ENCODE data around the gene ZBTB8A.

ZBTB8A gene

DNA sequence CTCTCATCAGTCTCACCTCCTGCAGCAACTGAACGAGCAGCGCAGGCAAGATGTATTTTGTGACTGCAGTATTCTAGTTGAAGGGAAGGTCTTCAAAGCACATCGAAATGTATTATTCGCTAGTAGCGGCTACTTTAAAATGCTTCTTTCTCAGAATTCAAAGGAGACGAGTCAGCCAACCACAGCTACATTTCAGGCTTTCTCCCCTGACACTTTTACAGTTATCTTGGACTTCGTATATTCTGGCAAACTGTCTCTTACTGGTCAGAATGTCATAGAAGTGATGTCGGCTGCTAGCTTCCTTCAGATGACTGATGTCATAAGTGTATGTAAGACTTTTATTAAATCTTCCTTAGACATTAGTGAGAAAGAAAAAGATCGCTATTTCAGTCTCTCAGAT is 53.7 kb downstream of the ZBTB8A start:
- Histone ChIP-seq H3K4me3 (ENCODE audit: low read depth, low read length) (no peak overlapping the region), H3K36me3 (ENCODE audit: control insufficient read depth, insufficient read depth, low read length) (peaks cover 20% of the 10 kb centered on the region), H3K9ac (ENCODE audit: low read length) (no peak overlapping the region), H3K4me1 (ENCODE audit: control insufficient read depth, insufficient read depth, low read length) (no peaks in the 10 kb centered on the region), H3K9me3 (ENCODE audit: control insufficient read depth, insufficient read depth, low read depth, low read length) (no peaks in the 10 kb centered on the region), H3K27me3 (ENCODE audit: control insufficient read depth, insufficient read depth, low read length) (no peaks in the 10 kb centered on the region), H3K27ac (ENCODE audit: low read depth, low read length) (no peak overlapping the region)

GRCh38 chr1:32600034-32600433 is 60.8 kb downstream of the ZBTB8A start:
- Histone ChIP-seq H3K9ac (ENCODE audit: low read length) (no peak overlapping the region), H3K27me3 (ENCODE audit: control insufficient read depth, insufficient read depth, low read length) (no peaks in the 10 kb centered on the region), H3K27ac (ENCODE audit: low read depth, low read length) (no peak overlapping the region), H3K4me3 (ENCODE audit: low read depth, low read length) (no peak overlapping the region), H3K36me3 (ENCODE audit: control insufficient read depth, insufficient read depth, low read length) (peaks cover 21% of the 10 kb centered on the region), H3K9me3 (ENCODE audit: control insufficient read depth, insufficient read depth, low read depth, low read length) (no peaks in the 10 kb centered on the region), H3K4me1 (ENCODE audit: control insufficient read depth, insufficient read depth, low read length) (no peaks in the 10 kb centered on the region)

DNA sequence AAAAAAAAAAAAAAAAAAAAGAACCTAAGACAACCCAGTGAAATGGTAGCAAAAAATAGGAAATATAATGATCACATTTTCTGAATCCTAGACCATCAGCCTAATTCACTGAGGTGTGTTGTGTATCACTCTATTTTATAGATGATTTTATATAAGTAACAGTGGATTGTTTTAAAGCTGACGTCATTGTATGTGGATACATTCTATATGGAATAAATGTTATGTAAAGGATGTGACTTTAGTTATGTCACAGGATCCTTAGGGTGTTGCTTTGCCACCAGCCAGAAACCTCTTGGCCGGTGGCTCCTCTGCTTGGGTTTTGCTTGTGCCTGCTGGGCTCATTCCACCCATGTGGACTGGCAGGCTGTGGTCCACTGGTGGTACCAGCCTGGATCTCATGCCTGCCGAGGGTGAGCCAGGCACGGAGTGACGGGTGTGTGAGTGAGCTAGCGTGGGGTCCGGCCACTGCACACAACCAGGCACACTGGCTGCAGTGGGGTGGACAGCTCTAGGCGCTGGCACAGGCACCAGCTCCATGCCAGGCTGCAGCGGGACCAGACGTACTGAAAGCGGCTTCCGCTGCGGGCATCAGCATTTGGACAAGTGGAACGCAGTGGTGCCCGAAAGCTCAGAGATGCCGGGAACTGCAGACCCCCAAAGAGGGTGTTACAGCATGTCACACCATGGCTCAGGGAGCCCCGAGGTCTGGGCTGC is 66.6 kb downstream of the ZBTB8A start:
- no peak overlapping the region for H3K4me3 ChIP-seq (ENCODE audit: low read depth, low read length)
- H3K4me1 ChIP-seq (ENCODE audit: control insufficient read depth, insufficient read depth, low read length), result no peaks in the 10 kb centered on the region
- no peaks in the 10 kb centered on the region for H3K9me3 ChIP-seq (ENCODE audit: control insufficient read depth, insufficient read depth, low read depth, low read length)
- no peak overlapping the region for H3K27ac ChIP-seq (ENCODE audit: low read depth, low read length)
- no peaks in the 10 kb centered on the region for H3K27me3 ChIP-seq (ENCODE audit: control insufficient read depth, insufficient read depth, low read length)
- no peak overlapping the region for H3K9ac ChIP-seq (ENCODE audit: low read length)
- H3K36me3 ChIP-seq (ENCODE audit: control insufficient read depth, insufficient read depth, low read length), result peaks cover 7% of the 10 kb centered on the region; the same call in 1 of the 2 replicates

GRCh38 chr1:32606565-32607371 is 67.5 kb downstream of the ZBTB8A start:
- Histone ChIP-seq H3K27ac (ENCODE audit: low read depth, low read length) (no peak overlapping the region), H3K27me3 (ENCODE audit: control insufficient read depth, insufficient read depth, low read length) (no peaks in the 10 kb centered on the region), H3K4me3 (ENCODE audit: low read depth, low read length) (no peak overlapping the region), H3K36me3 (ENCODE audit: control insufficient read depth, insufficient read depth, low read length) (peaks cover 7% of the 10 kb centered on the region; the same call in 1 of the 2 replicates), H3K9me3 (ENCODE audit: control insufficient read depth, insufficient read depth, low read depth, low read length) (no peaks in the 10 kb centered on the region), H3K4me1 (ENCODE audit: control insufficient read depth, insufficient read depth, low read length) (no peaks in the 10 kb centered on the region), H3K9ac (ENCODE audit: low read length) (no peak overlapping the region)

GRCh38 chr1:32609180-32609579 is 70.0 kb downstream of the ZBTB8A start:
- H3K4me1 ChIP-seq (ENCODE audit: control insufficient read depth, insufficient read depth, low read length), result peaks cover 4% of the 10 kb centered on the region; the same call in 1 of the 2 replicates
- peaks cover 3% of the 10 kb centered on the region; the same call in 1 of the 2 replicates for H3K36me3 ChIP-seq (ENCODE audit: control insufficient read depth, insufficient read depth, low read length)

GRCh38 chr1:32611859-32612188 is 72.6 kb downstream of the ZBTB8A start:
- Histone ChIP-seq H3K9ac (ENCODE audit: low read length) (peak overlapping the region; percentile 70), H3K27me3 (ENCODE audit: control insufficient read depth, insufficient read depth, low read length) (no peaks in the 10 kb centered on the region), H3K27ac (ENCODE audit: low read depth, low read length) (no peak overlapping the region), H3K36me3 (ENCODE audit: control insufficient read depth, insufficient read depth, low read length) (no peaks in the 10 kb centered on the region), H3K9me3 (ENCODE audit: control insufficient read depth, insufficient read depth, low read depth, low read length) (no peaks in the 10 kb centered on the region), H3K4me3 (ENCODE audit: low read depth, low read length) (peak overlapping the region; percentile 94), H3K4me1 (ENCODE audit: control insufficient read depth, insufficient read depth, low read length) (peaks cover 4% of the 10 kb centered on the region; the same call in 1 of the 2 replicates)

More at GRCh38 chr1:32609180-32609579, 70.0 kb downstream of the ZBTB8A start:
- no peak overlapping the region for H3K9ac ChIP-seq (ENCODE audit: low read length)
- H3K27me3 ChIP-seq (ENCODE audit: control insufficient read depth, insufficient read depth, low read length), result no peaks in the 10 kb centered on the region
- H3K27ac ChIP-seq (ENCODE audit: low read depth, low read length), result no peak overlapping the region
- no peak overlapping the region for H3K4me3 ChIP-seq (ENCODE audit: low read depth, low read length)
- no peaks in the 10 kb centered on the region for H3K9me3 ChIP-seq (ENCODE audit: control insufficient read depth, insufficient read depth, low read depth, low read length)

DNA sequence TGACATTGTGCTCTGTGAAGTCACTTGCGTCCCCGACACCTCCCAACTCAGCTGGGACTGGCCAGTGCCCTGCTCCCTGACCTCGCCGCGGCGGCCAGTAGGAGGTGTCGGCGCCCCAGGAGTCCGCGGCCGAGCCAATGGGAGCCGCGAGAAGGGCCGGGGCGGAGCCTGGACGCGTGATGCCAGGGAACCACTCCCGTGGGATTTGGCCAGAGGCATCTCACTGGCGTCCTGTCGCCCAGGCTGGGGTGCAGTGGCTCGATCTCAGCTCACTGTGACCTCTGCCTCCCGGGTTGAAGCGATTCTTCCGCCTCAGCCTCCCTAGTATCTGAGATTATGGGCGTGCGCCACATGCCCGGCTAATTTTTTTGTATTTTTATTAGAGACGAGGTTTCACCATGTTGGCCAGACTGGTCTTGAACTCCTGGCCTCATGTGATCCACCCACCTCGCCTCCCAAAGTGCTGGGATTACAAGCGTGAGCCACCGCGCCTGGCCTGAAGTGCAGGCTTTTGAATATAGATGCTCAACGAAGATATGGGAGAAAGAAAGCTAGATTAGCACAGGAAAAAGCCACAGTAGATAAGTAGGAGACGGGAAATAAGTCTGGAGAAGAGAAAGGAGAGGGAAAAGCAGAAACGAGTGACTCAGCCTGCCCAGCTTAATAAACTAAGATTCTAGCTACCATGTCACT is 73.1 kb downstream of the ZBTB8A start:
- Histone ChIP-seq H3K9me3 (ENCODE audit: control insufficient read depth, insufficient read depth, low read depth, low read length) (no peaks in the 10 kb centered on the region), H3K9ac (ENCODE audit: low read length) (peak overlapping the region; percentile 70), H3K27ac (ENCODE audit: low read depth, low read length) (peak overlapping the region; percentile 60; the same call in 1 of the 2 replicates), H3K4me1 (ENCODE audit: control insufficient read depth, insufficient read depth, low read length) (peaks cover 4% of the 10 kb centered on the region; the same call in 1 of the 2 replicates), H3K27me3 (ENCODE audit: control insufficient read depth, insufficient read depth, low read length) (no peaks in the 10 kb centered on the region), H3K4me3 (ENCODE audit: low read depth, low read length) (peak overlapping the region; percentile 94), H3K36me3 (ENCODE audit: control insufficient read depth, insufficient read depth, low read length) (no peaks in the 10 kb centered on the region)

DNA sequence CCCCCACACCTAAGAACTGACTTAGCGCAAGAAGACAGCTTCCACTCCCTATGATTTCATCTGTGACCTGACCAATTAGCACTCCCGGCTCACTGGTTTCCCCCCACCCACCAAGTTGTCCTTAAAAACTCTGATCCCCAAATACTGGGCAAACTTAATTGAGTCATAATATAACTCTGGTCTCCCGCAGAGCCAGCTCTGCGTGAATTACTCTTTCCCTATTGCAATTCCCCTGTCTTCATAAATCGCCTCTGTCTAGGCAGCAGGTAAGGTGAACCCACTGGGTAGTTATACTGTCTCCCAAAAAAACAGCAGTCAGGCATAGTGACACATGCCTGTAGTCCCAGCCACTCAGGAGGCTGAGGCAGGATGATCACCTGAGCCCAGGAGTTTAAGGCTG is 74.2 kb downstream of the ZBTB8A start:
- no peaks in the 10 kb centered on the region for H3K27me3 ChIP-seq (ENCODE audit: control insufficient read depth, insufficient read depth, low read length)
- H3K4me1 ChIP-seq (ENCODE audit: control insufficient read depth, insufficient read depth, low read length), result peaks cover 4% of the 10 kb centered on the region; the same call in 1 of the 2 replicates
- no peak overlapping the region for H3K4me3 ChIP-seq (ENCODE audit: low read depth, low read length)
- H3K9me3 ChIP-seq (ENCODE audit: control insufficient read depth, insufficient read depth, low read depth, low read length), result no peaks in the 10 kb centered on the region
- H3K27ac ChIP-seq (ENCODE audit: low read depth, low read length), result no peak overlapping the region
- no peak overlapping the region for H3K9ac ChIP-seq (ENCODE audit: low read length)
- H3K36me3 ChIP-seq (ENCODE audit: control insufficient read depth, insufficient read depth, low read length), result no peaks in the 10 kb centered on the region

GRCh38 chr1:32618673-32619221 is 79.5 kb downstream of the ZBTB8A start:
- no peaks in the 10 kb centered on the region for H3K9me3 ChIP-seq (ENCODE audit: control insufficient read depth, insufficient read depth, low read depth, low read length)
- H3K4me3 ChIP-seq (ENCODE audit: low read depth, low read length), result no peak overlapping the region
- H3K27me3 ChIP-seq (ENCODE audit: control insufficient read depth, insufficient read depth, low read length), result no peaks in the 10 kb centered on the region
- H3K4me1 ChIP-seq (ENCODE audit: control insufficient read depth, insufficient read depth, low read length), result no peaks in the 10 kb centered on the region
- H3K27ac ChIP-seq (ENCODE audit: low read depth, low read length), result no peak overlapping the region
- no peak overlapping the region for H3K9ac ChIP-seq (ENCODE audit: low read length)
- peaks cover 24% of the 10 kb centered on the region for H3K36me3 ChIP-seq (ENCODE audit: control insufficient read depth, insufficient read depth, low read length)

DNA sequence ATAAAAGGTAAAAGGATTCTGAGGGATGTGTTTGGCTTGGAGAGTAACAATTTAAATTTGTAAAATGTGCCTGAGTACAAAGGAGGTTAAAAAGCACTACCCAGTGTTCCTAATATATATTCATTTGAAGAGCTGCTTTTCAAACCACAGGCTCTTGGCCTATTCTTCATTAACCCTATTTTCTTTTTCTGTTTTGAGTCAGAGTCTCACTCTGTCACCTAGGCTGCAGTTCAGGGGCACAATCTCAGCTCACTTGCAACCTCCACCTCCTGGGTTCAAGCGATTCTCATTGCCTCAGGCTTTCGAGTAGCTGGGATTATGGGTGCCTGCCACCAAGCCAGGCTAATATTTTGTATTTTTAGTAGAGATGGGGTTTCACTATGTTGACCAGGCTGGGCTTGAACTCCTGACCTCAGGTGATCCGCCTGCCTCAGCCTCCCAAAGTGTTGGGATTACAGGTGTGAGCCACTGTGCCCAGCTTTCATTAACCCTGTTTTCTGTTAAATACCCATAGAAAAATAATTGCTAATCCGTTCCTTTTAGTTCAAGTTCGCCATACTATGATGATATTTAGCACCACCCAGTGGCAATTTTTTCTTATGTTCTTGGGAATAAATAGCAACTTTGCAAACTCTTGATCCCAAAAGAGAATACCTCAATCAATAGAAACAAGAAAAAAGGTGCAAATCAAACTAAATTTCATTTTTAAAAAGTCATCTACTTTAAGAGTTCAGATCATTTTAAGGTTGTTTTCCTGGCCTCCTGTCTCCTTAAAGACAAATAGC is 80.7 kb downstream of the ZBTB8A start:
- H3K27me3 ChIP-seq (ENCODE audit: control insufficient read depth, insufficient read depth, low read length), result no peaks in the 10 kb centered on the region
- peaks cover 24% of the 10 kb centered on the region for H3K36me3 ChIP-seq (ENCODE audit: control insufficient read depth, insufficient read depth, low read length)
- no peak overlapping the region for H3K4me3 ChIP-seq (ENCODE audit: low read depth, low read length)
- no peak overlapping the region for H3K9ac ChIP-seq (ENCODE audit: low read length)
- no peaks in the 10 kb centered on the region for H3K9me3 ChIP-seq (ENCODE audit: control insufficient read depth, insufficient read depth, low read depth, low read length)
- no peaks in the 10 kb centered on the region for H3K4me1 ChIP-seq (ENCODE audit: control insufficient read depth, insufficient read depth, low read length)
- H3K27ac ChIP-seq (ENCODE audit: low read depth, low read length), result no peak overlapping the region
